ENCODE results near the gene IL9.

The IL9 gene

GRCh38 chr5:135915466-135916001 lies 19.9 kb upstream of the IL9 start:
- no peak for TF ChIP-seq CTCF (conservative IDR thresholded peaks at IDR 0.05; ENCODE audit: low read depth, low read length)
- no peak overlapping the region for H3K4me3 ChIP-seq (ENCODE audit: low read depth, low read length)
- no peak for DNase-seq (ENCODE audit: low read depth)

DNA sequence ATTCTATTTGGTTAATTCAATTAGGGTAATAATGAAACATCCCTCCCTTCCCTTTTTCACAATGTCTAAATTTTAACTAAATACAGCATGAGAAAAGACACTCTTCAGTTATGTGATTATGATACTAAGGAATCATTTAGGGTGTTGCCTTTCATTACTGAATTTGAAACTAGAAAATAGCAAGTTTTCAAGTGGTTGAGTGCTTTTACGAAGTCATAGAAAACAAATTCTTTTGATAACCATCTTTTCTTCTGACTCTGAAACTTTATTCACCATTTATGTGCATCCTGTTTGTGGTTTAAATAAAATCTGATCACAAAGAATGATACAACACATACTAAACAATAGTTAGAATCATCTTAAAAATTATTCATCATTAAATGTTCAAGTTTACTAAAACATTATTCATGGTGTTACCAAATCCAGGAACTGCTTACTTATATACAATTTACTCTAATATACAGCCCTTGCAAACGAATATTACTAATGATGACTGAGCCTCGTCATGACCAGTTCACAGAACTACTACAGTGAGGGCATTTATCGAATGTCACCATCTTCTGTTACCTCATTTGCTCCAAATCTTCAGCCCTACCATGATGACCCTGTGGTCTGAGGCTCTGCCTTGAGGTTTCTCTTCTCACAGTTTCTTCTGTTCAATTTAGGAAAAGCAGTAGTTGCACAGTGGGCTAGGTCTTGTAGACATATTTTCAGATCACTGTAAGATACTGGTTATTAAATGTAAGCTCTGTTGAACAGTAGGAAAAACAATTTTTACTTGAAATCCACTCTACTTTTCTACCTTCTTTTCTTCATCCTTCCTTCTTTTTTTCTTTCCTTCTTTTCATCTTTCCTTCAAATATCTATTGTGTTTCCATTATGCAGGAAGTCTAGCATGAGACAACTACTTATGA lies 18.3 kb upstream of the IL9 start:
- H3K4me3 ChIP-seq (ENCODE audit: low read depth, low read length), result no peak overlapping the region
- no peak for TF ChIP-seq CTCF (conservative IDR thresholded peaks at IDR 0.05; ENCODE audit: low read depth, low read length)
- no peak for DNase-seq (ENCODE audit: low read depth)

DNA sequence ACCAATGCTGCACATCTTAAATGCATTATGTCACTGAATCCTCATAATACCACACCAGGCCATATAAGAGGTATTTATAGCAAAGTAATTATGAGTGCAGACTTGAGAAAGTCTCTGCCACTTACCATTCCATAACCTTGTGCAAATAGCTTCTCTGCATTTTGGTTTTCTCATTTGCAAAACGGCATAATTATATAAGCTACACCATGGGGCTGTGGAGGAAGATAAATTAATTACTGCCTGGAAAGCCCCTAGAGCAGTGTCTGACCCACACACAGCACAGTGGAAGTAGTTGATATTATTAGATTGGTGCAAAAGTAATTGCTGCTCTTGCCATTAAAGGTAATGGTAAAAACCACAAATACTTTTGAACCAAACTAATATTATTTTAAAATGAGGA lies 9.5 kb upstream of the IL9 start:
- H3K4me3 ChIP-seq (ENCODE audit: low read depth, low read length), result no peak overlapping the region
- DNase-seq (ENCODE audit: low read depth), result no peak
- TF ChIP-seq CTCF (conservative IDR thresholded peaks at IDR 0.05; ENCODE audit: low read depth, low read length), result no peak

DNA sequence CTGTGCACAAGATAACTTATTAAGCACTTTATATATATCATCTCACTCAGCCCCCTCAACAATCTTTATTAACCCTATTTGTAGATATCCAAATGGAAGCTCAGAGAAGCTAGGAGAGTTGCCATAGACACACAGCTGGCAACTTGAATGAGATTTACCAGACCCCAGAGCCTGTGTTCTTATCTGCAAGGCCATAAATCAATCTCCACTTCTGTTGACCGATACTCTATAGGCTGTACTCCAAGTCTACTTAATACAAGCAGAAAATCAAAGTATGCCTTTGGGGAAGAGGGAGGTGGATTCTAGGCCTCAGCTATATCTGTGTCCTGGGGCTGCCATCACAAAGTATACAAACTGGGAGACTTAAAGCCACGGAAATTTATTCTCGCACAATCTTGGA lies 6.0 kb upstream of the IL9 start:
- no peak overlapping the region for H3K4me3 ChIP-seq (ENCODE audit: low read depth, low read length)
- DNase-seq (ENCODE audit: low read depth), result no peak
- no peak for TF ChIP-seq CTCF (conservative IDR thresholded peaks at IDR 0.05; ENCODE audit: low read depth, low read length)

DNA sequence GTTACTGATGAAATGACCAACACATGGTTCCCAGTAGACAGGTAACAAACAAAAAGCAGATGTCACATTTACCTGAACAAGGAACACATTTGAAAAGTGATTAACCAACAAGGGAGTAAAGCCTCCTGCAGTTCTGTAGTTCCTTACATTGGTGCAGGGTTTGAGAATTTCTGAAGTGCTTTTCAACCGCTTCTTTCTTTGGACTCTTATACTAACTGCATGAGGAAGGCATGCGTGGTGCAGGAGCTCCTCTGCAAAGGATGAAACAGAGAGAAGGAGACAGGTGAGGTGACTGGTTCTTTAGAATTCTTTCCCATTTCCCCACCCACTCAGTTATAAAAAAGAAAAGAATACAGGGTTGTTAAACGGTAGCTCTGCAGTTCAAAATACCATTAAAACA lies 4.6 kb upstream of the IL9 start:
- TF ChIP-seq CTCF (conservative IDR thresholded peaks at IDR 0.05; ENCODE audit: low read depth, low read length), result no peak
- H3K4me3 ChIP-seq (ENCODE audit: low read depth, low read length), result no peak overlapping the region
- no peak for DNase-seq (ENCODE audit: low read depth)

- no peak for DNase-seq (ENCODE audit: low read depth)
- H3K4me3 ChIP-seq (ENCODE audit: low read depth, low read length), result no peak overlapping the region
- TF ChIP-seq CTCF (conservative IDR thresholded peaks at IDR 0.05; ENCODE audit: low read depth, low read length), result no peak
These were observed 3.0 kb upstream of the IL9 start for GRCh38 chr5:135898651-135899050.

- H3K4me3 ChIP-seq (ENCODE audit: low read depth, low read length), result no peak overlapping the region
- DNase-seq (ENCODE audit: low read depth), result no peak
- TF ChIP-seq CTCF (conservative IDR thresholded peaks at IDR 0.05; ENCODE audit: low read depth, low read length), result no peak
These were observed 852 bp downstream of the IL9 start for GRCh38 chr5:135894789-135895188.

Measured in choroid plexus epithelial cell (primary cell).